Measurements from ENCODE around the gene GIPC1. TPM values are rescaled to one million over a fixed set of nuclear protein-coding genes. Genes with fewer than 3 reads are reported as not detected.

The GIPC1 gene
- 85.5 and 90.4 TPM in 2 replicates for total RNA-seq

GRCh38 chr19:14496029-14496833 lies at the start of gene GIPC1:
Gene GIPC1, minus strand, starts transcription at chr19:14496127. Its CDS starts 13,151 bp downstream, at chr19:14482976.

GRCh38 chr19:14529254-14530004 lies 33.5 kb upstream of the GIPC1 start, which contains the start of gene TECR:
Gene TECR, plus strand, starts transcription at chr19:14529594. Its CDS starts 103 bp downstream, at chr19:14529697.

GRCh38 chr19:14517840-14518505 lies 22.0 kb upstream of the GIPC1 start, which contains the start of gene DNAJB1:
Gene DNAJB1, minus strand, starts transcription at chr19:14518397. Its CDS starts 48 bp downstream, at chr19:14518349.

GRCh38 chr19:14475251-14476073 lies 20.5 kb downstream of the GIPC1 start, which contains the start of gene PTGER1:
Gene PTGER1, minus strand, starts transcription at chr19:14475354. Its CDS starts 1,034 bp downstream, at chr19:14474320.

GRCh38 chr19:14432791-14433553 lies 63.0 kb downstream of the GIPC1 start, which contains the start of gene PKN1:
Gene PKN1, plus strand, starts transcription at chr19:14433306. Its CDS starts 216 bp downstream, at chr19:14433522.

Other genes with a start within 250 kb of the GIPC1 start
- 46.8 and 64.2 TPM in 2 replicates for gene ADGRE5, start 114.7 kb downstream of the GIPC1 start, total RNA-seq
- gene DDX39A, start 76.8 kb downstream of the GIPC1 start, total RNA-seq, result 38.3 and 47.0 TPM in 2 replicates
- gene PKN1, start 62.8 kb downstream of the GIPC1 start, total RNA-seq, result 79.2 and 83.0 TPM in 2 replicates
- 0.72 and 1.3 TPM in 2 replicates for gene PTGER1, start 20.8 kb downstream of the GIPC1 start, total RNA-seq
- 40.4 and 45.2 TPM in 2 replicates for gene DNAJB1, start 22.3 kb upstream of the GIPC1 start, total RNA-seq
- 35.2 and 41.3 TPM in 2 replicates for gene TECR, start 33.5 kb upstream of the GIPC1 start, total RNA-seq
- 193 and 218 TPM in 2 replicates for gene NDUFB7, start 75.9 kb upstream of the GIPC1 start, total RNA-seq
- not detected in 2 replicates for gene CLEC17A, start 87.0 kb upstream of the GIPC1 start, total RNA-seq
- gene ADGRE3, start 178.7 kb upstream of the GIPC1 start, total RNA-seq, result not detected in 2 replicates
- 9.2 and 9.4 TPM in 2 replicates for gene ZNF333, start 193.9 kb upstream of the GIPC1 start, total RNA-seq